Psoas muscle (tissue), 8 donors: ENCODE measurements around the gene LAMTOR5. TPM values are rescaled to one million over a fixed set of nuclear protein-coding genes. Genes with fewer than 3 reads are reported as not detected.
"Not testable (repeated sequence)": the region's sequence is repeated elsewhere in the genome, so short reads cannot be mapped to it uniquely, and the experiment has no call there.

Experiments used
- ATAC-seq, 4 donors: fragments of 200-7000 bp; cut with Tn5 transposase; one replicate each; pipeline ENCODE4 v1.9.1; 2020; ENCODE audit warnings: moderate library complexity in 3 of 4, mild to moderate bottlenecking in 2 of 4
- DNase-seq, 2 donors: peaks; one replicate each; pipeline ENCODE4 v3.0.0-alpha.2; 2020
- H3K27ac ChIP-seq: fragments of 200-600 bp; one replicate; pipeline ENCODE4 v1.8.0; 2022
- H3K27me3 ChIP-seq, 3 donors: fragments of 200-600 bp in 1 of 3; one replicate each; pipeline versions ENCODE4 v1.6.1 to v1.8.0; 2013 to 2022; ENCODE audit warnings: low read length in 2 of 3, mild to moderate bottlenecking in 2 of 3, moderate library complexity in 1 of 3; ENCODE audit not compliant: insufficient read depth in 3 of 3
- H3K36me3 ChIP-seq, 2 donors: fragments of 200-600 bp in 1 of 2; one replicate each; pipeline versions ENCODE4 v1.6.1 to v1.8.0; 2013 to 2022; ENCODE audit warnings: low read depth in 1 of 2, mild to moderate bottlenecking in 1 of 2, moderate library complexity in 1 of 2; ENCODE audit not compliant: insufficient read depth in 1 of 2
- H3K4me1 ChIP-seq: fragments of 200-600 bp; one replicate; pipeline ENCODE4 v1.8.0; 2022
- H3K4me3 ChIP-seq: fragments of 200-600 bp; one replicate; pipeline ENCODE4 v1.8.0; 2022; ENCODE audit warnings: mild to moderate bottlenecking
- H3K9me3 ChIP-seq: fragments of 200-600 bp; one replicate; pipeline ENCODE4 v1.8.0; 2022
- WGBS, 3 donors: extraction: QIAGEN DNeasy Blood & Tissue Kit; methylation state at CpG; one replicate each; pipeline versions ENCODE4 v1.1.6 to v1.1.7; 2013; 5-methylcytosine and 5-hydroxymethylcytosine counted together
- intact Hi-C, 2 donors: fragments of 100-400 bp; cut with DNase I; formaldehyde crosslinking; loops; one replicate each; pipeline versions ENCODE4 v1.11.0 to v1.14.2; 2022
- polyA plus RNA-seq, 3 donors: library from polyadenylated mRNA; stranded (reverse); fragments of 200-250 nt; gene quantifications; one replicate each; pipeline ENCODE4 v1.2.3, GENCODE V29; 2013
- total RNA-seq, 4 donors: library from RNA; stranded (reverse); fragmentation: NEBNext Ultra II Directional in 2 of 4; extraction: Animal tissue kit (Norgen Biotek cat#: 25700) in 2 of 4; gene quantifications; one replicate each; pipeline versions ENCODE4 v1.2.1 to v1.2.4, GENCODE V29; 2021 to 2023
- TF ChIP-seq, protein P1 (sequence below): fragments of 200-600 bp; IDR thresholded peaks from one replicate; pipeline ENCODE4 v1.8.0; 2022; ENCODE audit warnings: antibody characterized with exemption
- donor health status: healthy with polysubstance abuse.
- donor health status: DM: no; HTN: no; CAD: no; lungs with moderate emphysema.
- donor health status: Bipolar disorder and iron deficiency.
- donor health status: healthy.
- donor health status: DM: yes; HTN: yes; CAD: no.
- donor health status: DM: no; HTN: no; CAD: no.
- donor health status: DM: no; HTN: no; CAD: no.
- donor health status: DM: yes; HTN: yes; CAD: no.

The LAMTOR5 gene
- total and polyA plus RNA-seq, 7 donors: 166 to 541 (median 250) TPM

DNA sequence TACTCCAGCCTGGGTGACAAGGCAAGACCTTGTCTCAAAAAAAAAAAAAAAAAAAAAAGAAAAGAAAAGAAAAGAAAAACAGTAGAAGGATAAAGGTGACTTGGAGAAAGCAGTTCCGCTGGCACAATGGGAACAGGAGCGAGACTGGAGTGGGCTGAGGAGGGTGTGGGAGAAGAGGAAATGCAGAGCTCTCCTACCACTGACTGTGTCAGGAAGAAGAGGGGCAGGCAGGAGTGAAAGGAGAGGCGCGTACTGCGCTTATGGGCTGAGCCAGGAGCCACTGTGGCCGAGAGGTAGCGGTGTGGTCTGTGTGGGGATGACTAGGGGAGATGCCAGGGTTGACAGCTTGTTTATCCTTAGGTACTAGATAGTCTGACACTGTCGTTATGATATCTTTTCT is 37.1 kb upstream of the LAMTOR5 start:
- Histone ChIP-seq H3K4me3 (no peak overlapping the region), H3K4me1 (no peaks in the 10 kb centered on the region), H3K27me3 (no peaks in the 10 kb centered on the region), H3K36me3 (no peaks in the 10 kb centered on the region), H3K9me3 (no peaks in the 10 kb centered on the region), H3K27ac (no peak overlapping the region)
- TF ChIP-seq, protein P1, sequence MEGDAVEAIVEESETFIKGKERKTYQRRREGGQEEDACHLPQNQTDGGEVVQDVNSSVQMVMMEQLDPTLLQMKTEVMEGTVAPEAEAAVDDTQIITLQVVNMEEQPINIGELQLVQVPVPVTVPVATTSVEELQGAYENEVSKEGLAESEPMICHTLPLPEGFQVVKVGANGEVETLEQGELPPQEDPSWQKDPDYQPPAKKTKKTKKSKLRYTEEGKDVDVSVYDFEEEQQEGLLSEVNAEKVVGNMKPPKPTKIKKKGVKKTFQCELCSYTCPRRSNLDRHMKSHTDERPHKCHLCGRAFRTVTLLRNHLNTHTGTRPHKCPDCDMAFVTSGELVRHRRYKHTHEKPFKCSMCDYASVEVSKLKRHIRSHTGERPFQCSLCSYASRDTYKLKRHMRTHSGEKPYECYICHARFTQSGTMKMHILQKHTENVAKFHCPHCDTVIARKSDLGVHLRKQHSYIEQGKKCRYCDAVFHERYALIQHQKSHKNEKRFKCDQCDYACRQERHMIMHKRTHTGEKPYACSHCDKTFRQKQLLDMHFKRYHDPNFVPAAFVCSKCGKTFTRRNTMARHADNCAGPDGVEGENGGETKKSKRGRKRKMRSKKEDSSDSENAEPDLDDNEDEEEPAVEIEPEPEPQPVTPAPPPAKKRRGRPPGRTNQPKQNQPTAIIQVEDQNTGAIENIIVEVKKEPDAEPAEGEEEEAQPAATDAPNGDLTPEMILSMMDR: no peak
- 82 to 85% (median 84%) methylated on average over 8 of the region's 8 CpGs for WGBS, 3 donors
- no peak for ATAC-seq
- intact Hi-C loops: no loop called here
- DNase-seq: no peak

DNA sequence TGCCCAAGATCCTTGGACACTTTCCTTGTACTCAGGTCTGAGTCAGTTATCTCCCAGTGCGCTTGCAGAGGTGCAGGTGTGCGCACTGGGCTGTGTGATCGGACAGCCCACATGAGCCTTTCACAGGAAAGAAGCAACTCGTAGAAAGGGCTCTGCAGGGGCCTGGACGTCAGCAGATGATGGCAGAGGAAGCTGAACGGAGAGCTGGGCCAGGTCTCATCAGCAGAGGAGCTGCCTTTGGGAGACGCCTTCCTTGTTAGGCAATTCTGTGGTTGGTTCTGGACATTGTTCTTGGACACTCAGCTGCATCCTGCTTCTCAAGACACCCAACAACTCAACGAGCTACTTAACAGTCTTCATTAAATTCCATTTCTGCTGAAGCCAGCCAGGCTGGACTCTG is 36.0 kb upstream of the LAMTOR5 start:
- Histone ChIP-seq H3K4me1 (no peaks in the 10 kb centered on the region), H3K9me3 (no peaks in the 10 kb centered on the region), H3K36me3 (no peaks in the 10 kb centered on the region), H3K4me3 (no peak overlapping the region), H3K27me3 (no peaks in the 10 kb centered on the region), H3K27ac (no peak overlapping the region)
- ATAC-seq (no peak), DNase-seq (no peak)
- WGBS, 3 donors: 77 to 84% (median 82%) methylated on average over 8 of the region's 8 CpGs
- TF ChIP-seq, protein P1: no peak
- intact Hi-C loops: no loop called here

DNA sequence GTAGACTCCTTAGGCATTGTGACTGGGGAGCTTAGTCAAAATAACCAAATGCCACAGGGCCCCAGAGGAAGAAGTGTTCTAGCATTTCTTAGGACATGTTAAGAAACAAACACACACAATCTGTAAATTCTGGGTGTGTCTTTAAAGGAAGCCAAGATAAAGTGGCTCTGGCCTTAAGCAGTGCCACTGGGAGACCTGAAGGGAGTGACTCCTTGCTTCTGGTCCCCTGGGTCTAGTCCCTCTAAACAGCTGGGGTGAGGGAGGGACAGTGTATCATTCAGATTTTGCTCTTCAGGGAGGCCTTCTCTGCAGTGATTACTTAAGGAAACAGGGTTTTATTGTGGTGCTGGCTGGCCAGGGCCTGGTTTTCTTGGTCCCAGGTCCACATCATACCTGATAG is 34.4 kb upstream of the LAMTOR5 start:
- no peaks in the 10 kb centered on the region for H3K4me1 ChIP-seq
- TF ChIP-seq, protein P1: no peak
- H3K4me3 ChIP-seq: no peak overlapping the region
- ATAC-seq (no peak), DNase-seq (no peak)
- no peak overlapping the region for H3K27ac ChIP-seq
- no peaks in the 10 kb centered on the region for H3K9me3 ChIP-seq
- intact Hi-C loops: no loop called here
- no peaks in the 10 kb centered on the region for H3K27me3 ChIP-seq
- H3K36me3 ChIP-seq: no peaks in the 10 kb centered on the region

DNA sequence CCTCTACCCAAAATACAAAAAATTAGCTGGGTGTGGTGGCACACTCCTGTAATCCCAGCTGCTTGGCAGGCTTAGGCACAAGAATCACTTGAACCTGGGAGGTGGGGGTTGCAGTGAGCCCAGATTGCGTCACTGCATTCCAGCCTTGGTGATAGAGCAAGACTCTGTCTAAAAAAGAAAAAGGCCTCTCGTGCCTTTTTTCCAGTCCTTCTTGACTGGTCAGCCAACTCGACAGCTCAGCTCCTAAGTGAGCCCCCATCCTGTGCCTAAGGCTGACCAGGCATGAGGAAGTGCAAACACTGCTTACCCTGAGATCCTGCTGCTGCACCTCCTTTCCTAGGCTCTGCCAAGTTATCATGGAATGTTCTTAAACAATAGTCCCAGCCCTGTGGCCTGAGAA is 33.4 kb upstream of the LAMTOR5 start:
- TF ChIP-seq, protein P1: no peak
- Histone ChIP-seq H3K4me3 (no peak overlapping the region), H3K9me3 (no peaks in the 10 kb centered on the region), H3K27me3 (no peaks in the 10 kb centered on the region), H3K36me3 (no peaks in the 10 kb centered on the region), H3K27ac (no peak overlapping the region), H3K4me1 (no peaks in the 10 kb centered on the region)
- ATAC-seq (no peak), DNase-seq (peak; percentile 42 to 58)
- intact Hi-C loops: no loop called here
- 40 to 62% (median 56%) methylated on average over 3 of the region's 3 CpGs for WGBS, 3 donors

DNA sequence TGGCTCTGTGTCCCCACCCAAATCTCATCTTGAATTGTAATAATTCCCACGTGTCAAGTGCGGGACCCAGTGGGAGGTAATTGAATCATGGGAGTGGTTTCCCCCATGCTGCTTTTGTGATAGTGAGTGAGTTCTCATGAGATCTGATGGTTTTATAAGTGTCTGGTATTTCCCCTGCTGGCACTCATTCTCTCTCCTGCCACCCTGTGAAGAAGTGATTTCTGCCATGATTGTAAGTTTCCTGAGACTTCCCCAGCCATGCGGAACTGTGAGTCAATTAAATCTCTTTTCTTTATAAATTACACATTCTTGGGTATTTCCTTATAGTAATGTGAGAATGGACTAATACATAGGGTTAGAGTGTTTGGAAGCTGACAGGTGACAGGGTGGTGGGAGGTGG is 32.4 kb upstream of the LAMTOR5 start:
- H3K27me3 ChIP-seq, H3K36me3 ChIP-seq, ATAC-seq, H3K9me3 ChIP-seq, H3K27ac ChIP-seq, H3K4me1 ChIP-seq, intact Hi-C loops, DNase-seq, H3K4me3 ChIP-seq: not testable (repeated sequence)
- 84 to 86% (median 84%) methylated on average over 3 of the region's 3 CpGs for WGBS, 3 donors
